ENCODE data around the gene PDZD7.

- TF ChIP-seq FOS (IDR thresholded peaks at IDR 0.05; ENCODE audit: borderline replicate concordance, insufficient read depth, low read length) (no peak), CTCF (IDR thresholded peaks at IDR 0.05; ENCODE audit: extremely low read depth in 1 of 2, insufficient read depth in 1 of 2, low read depth in 1 of 2, low read length in 2 of 2) (no peak)
Observed at GRCh38 chr10:101030496-101031127, 317 bp downstream of the PDZD7 start.

All from endothelial cell of umbilical vein (primary cell).